Activated CD4-positive, alpha-beta memory T cell treated with anti-CD3 and anti-CD28 coated beads for 36 hours (primary cell): ENCODE results near the gene NBPF6. TPM values are rescaled to one million over a fixed set of nuclear protein-coding genes. Genes with fewer than 3 reads are reported as not detected.
"Not testable (repeated sequence)": the region's sequence is repeated elsewhere in the genome, so short reads cannot be mapped to it uniquely, and the experiment has no call there.

Source experiments
- CTCF ChIA-PET: fragments of 350-600 bp; sonication (Branson Sonifier 250); formaldehyde crosslinking; loops from one replicate; lab custom pipeline; 2021; ENCODE audit warnings: antibody characterized with exemption, inconsistent platforms; lab: Charles Lee
- POLR2A ChIA-PET: fragments of 350-600 bp; sonication (Branson Sonifier 250); formaldehyde crosslinking; loops from one replicate; lab custom pipeline; 2021; ENCODE audit warnings: antibody characterized with exemption; lab: Charles Lee
- DNase-seq: peaks from one replicate; pipeline ENCODE4 v3.0.0-alpha.2; 2020
- H3K27ac Mint-ChIP-seq: one replicate; pipeline ENCODE4 v1.8.0; 2021; ENCODE audit warnings: mixed read lengths
- H3K27me3 Mint-ChIP-seq: one replicate; pipeline ENCODE4 v1.8.0; 2021; ENCODE audit warnings: mixed read lengths
- H3K36me3 Mint-ChIP-seq: one replicate; pipeline ENCODE4 v1.8.0; 2021; ENCODE audit warnings: mixed read lengths
- H3K4me1 Mint-ChIP-seq: one replicate; pipeline ENCODE4 v1.8.0; 2021; ENCODE audit warnings: low read depth, mixed read lengths
- H3K4me3 Mint-ChIP-seq: one replicate; pipeline ENCODE4 v1.8.0; 2021; ENCODE audit warnings: mild to moderate bottlenecking, mixed read lengths
- H3K9me3 Mint-ChIP-seq: one replicate; pipeline ENCODE4 v1.8.0; 2021; ENCODE audit warnings: mixed read lengths
- intact Hi-C: fragments of 100-400 bp; cut with micrococcal nuclease; formaldehyde crosslinking; loops from one replicate; pipeline ENCODE4 v1.15.1; 2023
- total RNA-seq, 2 experiments: library from RNA; stranded (reverse); gene quantifications; one replicate each; pipeline ENCODE4 v1.2.3, GENCODE V29; 2021

NBPF6 gene, protein sequence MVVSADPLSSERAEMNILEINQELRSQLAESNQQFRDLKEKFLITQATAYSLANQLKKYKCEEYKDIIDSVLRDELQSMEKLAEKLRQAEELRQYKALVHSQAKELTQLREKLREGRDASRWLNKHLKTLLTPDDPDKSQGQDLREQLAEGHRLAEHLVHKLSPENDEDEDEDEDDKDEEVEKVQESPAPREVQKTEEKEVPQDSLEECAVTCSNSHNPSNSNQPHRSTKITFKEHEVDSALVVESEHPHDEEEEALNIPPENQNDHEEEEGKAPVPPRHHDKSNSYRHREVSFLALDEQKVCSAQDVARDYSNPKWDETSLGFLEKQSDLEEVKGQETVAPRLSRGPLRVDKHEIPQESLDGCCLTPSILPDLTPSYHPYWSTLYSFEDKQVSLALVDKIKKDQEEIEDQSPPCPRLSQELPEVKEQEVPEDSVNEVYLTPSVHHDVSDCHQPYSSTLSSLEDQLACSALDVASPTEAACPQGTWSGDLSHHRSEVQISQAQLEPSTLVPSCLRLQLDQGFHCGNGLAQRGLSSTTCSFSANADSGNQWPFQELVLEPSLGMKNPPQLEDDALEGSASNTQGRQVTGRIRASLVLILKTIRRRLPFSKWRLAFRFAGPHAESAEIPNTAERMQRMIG
- under 1 TPM in 1 of 2 experiments, not detected in 1; 0.12 TPM for total RNA-seq

DNA sequence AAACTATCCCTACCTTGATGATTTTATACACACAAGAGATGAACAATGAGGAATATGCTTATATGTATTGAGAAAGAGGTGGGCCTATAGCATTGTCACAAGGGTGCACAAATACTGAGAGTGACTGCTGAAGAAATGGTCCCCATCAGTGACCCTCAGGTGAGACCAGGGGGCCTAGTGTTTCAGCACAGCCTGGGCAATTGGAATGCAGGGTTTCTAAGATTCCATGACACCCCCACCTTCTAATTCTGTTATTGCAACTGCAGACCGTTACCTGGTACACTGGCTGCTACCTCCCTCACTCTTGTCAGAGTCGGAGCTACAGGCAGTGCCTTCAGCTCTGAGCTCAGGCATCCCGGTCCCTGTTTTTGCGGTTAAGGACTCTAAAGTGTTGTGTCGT, at the start of gene NBPF6:
TSS of gene NBPF6 (plus strand) at position 301 of the 400 bp plus-strand sequence. CDS start 259 bp downstream, outside the sequence.
- H3K27ac Mint-ChIP-seq, H3K4me1 Mint-ChIP-seq, POLR2A ChIA-PET, H3K36me3 Mint-ChIP-seq, CTCF ChIA-PET, H3K9me3 Mint-ChIP-seq, H3K4me3 Mint-ChIP-seq, intact Hi-C loops, DNase-seq, H3K27me3 Mint-ChIP-seq: not testable (repeated sequence)

DNA sequence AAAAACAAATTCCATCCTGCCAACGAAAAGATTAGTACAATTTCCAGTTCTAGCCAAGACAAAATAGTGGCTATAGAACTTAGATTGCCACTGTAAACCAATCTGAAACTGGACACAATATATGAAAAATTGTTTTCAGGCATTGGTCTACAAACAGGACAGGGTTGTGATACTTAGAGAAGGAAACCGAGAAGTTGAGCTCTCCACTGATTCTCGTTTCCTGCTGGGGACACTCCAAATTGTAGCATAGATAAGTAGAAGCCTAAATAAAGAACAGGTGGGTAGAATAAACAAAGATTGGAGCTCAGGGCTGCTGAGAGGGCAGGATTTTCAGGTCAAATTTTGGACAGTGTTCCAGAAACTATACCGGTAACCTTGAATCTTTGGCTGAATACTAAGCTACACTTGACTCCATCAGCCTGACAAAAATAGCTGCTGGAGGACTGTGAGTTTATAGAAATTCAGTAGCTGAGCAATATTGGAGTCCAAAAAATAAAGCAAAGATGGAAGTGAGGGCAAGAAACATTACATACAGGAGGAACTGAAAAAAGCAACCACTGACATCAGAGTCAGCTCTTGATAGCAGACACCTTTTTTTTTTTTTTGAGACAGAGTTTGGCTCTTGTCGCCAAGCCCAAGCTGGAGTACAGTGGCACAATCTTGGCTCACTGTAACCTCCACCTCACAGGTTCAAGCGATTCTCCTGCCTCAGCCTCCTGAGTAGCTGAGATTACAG, 38.9 kb upstream of the NBPF6 start:
- H3K27me3 Mint-ChIP-seq, H3K4me1 Mint-ChIP-seq, H3K9me3 Mint-ChIP-seq, H3K36me3 Mint-ChIP-seq, POLR2A ChIA-PET, CTCF ChIA-PET, H3K4me3 Mint-ChIP-seq, DNase-seq, intact Hi-C loops, H3K27ac Mint-ChIP-seq: not testable (repeated sequence)

DNA sequence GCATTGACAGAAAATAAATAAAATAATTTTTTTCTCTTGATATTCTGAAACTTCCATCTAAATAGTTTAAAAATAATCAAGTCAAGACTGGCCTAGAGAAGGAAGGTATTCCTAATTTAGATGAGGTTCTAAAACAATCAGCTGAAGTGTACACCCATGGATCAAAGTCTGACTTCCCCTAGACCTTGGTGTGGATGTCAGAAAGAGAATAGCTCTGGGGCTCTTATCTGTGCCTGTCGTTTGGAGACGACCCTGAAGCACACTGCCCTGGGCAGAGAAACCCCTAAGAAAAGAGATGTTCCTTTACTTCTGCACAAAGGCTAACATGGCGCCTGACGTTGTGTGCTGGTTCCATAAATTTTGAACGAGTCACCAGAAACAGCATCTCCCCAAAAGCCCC, 30.0 kb upstream of the NBPF6 start:
- POLR2A ChIA-PET, intact Hi-C loops, H3K27ac Mint-ChIP-seq, H3K4me1 Mint-ChIP-seq, H3K27me3 Mint-ChIP-seq, CTCF ChIA-PET, H3K36me3 Mint-ChIP-seq, DNase-seq, H3K4me3 Mint-ChIP-seq, H3K9me3 Mint-ChIP-seq: not testable (repeated sequence)

DNA sequence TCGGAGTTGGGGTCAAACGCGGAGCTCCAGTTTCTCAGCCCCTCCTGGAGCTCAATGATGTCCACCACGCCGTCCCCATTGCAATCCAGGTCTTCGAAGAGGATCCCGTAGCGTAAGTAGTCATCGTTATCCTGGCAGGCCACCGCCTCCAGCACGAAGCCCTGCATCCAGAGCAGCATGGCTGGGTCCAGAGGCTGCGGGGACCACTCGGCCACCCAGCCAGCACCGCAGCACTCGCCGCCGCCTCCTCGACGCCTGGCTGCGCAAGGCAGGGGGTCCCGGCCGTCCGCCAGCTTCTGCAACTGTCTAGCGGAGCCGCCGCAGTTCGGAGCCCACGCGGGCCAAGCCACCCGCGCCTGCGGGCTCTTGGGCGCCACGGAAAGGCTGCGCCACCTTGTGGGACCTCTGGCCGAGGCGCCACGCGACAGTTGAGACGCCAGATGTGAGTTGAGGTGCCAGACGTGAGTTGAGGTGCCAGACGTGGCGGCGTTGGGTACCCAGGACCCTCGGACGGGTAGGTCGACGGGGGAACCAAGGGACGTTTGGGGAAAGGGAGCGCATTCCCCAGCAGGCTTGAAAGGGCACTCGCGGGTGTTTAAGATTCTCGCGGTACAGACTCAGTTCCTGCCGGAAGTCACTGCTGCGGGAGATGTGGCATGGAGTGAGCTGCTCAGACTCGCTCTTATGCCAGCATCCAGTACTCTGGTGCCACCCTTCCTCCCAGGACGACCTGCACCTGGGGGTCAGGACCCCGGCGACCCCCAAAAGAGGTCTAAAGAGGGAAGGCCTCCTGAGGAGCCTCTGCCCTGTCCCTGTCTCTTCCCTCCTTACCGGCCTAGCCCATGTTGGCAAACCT, 28.9 kb upstream of the NBPF6 start:
- intact Hi-C loops, H3K27ac Mint-ChIP-seq, CTCF ChIA-PET, H3K4me1 Mint-ChIP-seq, POLR2A ChIA-PET, DNase-seq, H3K9me3 Mint-ChIP-seq, H3K27me3 Mint-ChIP-seq, H3K4me3 Mint-ChIP-seq, H3K36me3 Mint-ChIP-seq: not testable (repeated sequence)

DNA sequence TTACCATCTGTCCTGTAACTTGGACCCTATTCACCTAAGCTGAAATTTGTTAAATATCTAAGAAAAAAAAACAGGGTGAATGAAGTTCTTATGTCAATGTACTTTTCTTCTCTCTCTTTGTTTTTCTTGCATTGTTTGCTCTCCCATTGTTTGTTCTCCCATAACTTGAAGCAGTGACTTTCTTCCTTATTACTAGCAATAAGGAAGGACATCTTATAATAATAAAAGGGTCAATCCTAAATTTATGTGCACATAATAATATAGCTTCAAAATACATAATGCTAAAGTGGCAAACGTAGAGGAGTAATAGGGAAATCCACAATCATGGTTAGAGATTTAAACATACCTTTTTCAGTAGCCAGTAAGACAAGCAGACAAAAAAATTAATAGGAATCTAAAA, 23.3 kb upstream of the NBPF6 start:
- CTCF ChIA-PET, POLR2A ChIA-PET, H3K36me3 Mint-ChIP-seq, H3K4me3 Mint-ChIP-seq, H3K27me3 Mint-ChIP-seq, H3K4me1 Mint-ChIP-seq, H3K9me3 Mint-ChIP-seq, intact Hi-C loops, DNase-seq, H3K27ac Mint-ChIP-seq: not testable (repeated sequence)

DNA sequence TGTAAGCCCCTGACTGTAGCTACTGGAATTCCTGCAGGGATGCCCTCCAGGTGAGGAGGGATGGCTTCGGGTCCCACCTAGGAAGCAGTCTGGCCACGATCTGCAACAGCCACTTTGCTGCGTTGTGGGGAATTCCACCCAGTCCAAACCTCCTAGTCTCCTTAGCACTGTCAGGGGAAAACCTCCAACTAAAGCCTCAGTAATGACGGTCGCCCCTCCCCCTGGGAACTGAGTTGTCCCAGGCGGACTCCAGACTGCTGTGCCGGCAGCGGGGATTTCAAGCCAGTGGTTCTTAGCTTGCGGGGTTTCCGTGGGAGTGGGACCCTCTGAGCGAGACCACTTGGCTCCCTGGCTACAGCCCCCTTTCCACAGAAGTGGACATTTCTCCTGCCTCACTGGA, 18.1 kb upstream of the NBPF6 start:
- intact Hi-C loops, H3K4me3 Mint-ChIP-seq, H3K4me1 Mint-ChIP-seq, DNase-seq, H3K27ac Mint-ChIP-seq, POLR2A ChIA-PET, H3K27me3 Mint-ChIP-seq, H3K9me3 Mint-ChIP-seq, CTCF ChIA-PET, H3K36me3 Mint-ChIP-seq: not testable (repeated sequence)

DNA sequence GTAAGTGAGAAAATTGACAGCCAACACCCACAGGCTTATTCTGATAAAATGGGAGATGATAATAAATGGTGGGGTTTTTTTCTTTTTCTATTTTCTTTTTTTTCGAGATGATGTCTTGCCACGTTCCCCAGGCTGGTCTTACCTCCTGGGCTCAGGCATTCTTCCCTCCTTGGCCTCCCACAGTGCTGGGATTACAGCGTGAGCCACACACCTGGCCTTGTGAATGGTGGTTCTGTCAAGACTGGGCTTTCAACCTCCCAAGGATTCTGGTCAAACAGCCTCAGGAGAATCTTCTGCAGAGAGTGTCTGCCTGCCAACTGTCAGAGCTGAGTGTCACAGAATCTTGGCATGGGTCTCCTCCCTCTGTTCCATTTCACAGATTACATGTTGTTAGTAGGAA, 16.7 kb upstream of the NBPF6 start:
- H3K4me3 Mint-ChIP-seq, POLR2A ChIA-PET, H3K27me3 Mint-ChIP-seq, DNase-seq, CTCF ChIA-PET, H3K36me3 Mint-ChIP-seq, H3K27ac Mint-ChIP-seq, H3K4me1 Mint-ChIP-seq, intact Hi-C loops, H3K9me3 Mint-ChIP-seq: not testable (repeated sequence)

DNA sequence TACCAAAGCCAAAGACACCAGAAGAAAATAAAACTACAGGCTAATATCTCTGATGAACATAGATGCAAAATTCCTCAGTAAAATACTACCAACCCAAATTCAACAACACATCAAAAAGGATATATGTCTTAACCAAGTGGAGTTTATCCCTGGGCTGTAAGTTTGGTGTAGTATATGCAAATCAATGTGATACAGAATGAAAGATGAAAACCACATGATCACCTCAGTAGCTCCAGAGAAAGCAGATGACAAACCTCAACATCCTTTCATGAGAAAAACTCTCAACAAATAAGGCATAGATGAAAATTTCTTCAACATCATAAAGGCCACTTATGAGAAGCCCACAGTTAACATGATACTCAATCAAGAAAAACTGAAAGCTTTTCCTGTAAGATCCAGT, 11.6 kb upstream of the NBPF6 start:
- CTCF ChIA-PET, H3K27me3 Mint-ChIP-seq, intact Hi-C loops, H3K4me3 Mint-ChIP-seq, H3K9me3 Mint-ChIP-seq, POLR2A ChIA-PET, H3K36me3 Mint-ChIP-seq, H3K27ac Mint-ChIP-seq, DNase-seq, H3K4me1 Mint-ChIP-seq: not testable (repeated sequence)

DNA sequence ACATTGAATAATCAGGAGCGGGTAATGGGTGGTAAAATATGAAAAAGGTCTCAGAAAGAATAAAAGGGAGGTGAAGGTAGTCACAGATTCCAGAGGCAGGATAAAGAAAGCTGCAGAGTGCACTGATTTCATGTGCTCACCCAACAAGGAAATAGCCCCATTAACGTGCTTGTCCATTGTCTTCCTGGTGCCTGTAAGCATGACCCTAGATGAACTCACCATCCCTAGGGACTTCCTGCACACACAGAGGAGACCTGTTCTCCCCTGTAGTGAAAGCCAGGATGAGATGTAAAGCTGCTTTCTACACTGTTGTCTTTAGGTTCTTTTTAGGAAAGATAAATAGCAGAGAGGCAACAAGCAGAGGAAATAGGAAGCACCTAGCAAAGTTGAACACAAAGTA, 4.4 kb downstream of the NBPF6 start:
- H3K27ac Mint-ChIP-seq, intact Hi-C loops, POLR2A ChIA-PET, H3K36me3 Mint-ChIP-seq, DNase-seq, H3K27me3 Mint-ChIP-seq, H3K4me3 Mint-ChIP-seq, H3K9me3 Mint-ChIP-seq, H3K4me1 Mint-ChIP-seq, CTCF ChIA-PET: not testable (repeated sequence)

DNA sequence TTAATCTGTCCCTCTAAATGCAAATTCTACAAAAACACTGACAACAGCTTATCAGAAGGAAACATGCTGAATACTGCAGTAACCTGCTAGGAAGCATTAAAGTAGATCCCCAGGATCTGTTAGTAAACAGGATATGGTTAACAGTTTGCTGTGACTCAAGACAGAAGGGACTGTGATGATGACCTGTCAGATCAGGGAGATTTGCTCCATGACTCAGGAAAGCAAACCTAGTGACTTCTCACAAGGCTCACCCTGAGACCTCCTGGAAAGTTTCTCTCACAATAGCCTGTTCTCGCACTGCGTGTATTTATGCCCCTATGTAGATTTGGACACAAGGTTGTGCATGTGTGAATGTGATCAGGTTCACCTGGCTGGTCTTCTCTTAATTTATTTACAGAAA, 8.5 kb downstream of the NBPF6 start:
- H3K27ac Mint-ChIP-seq, H3K9me3 Mint-ChIP-seq, DNase-seq, CTCF ChIA-PET, intact Hi-C loops, H3K4me1 Mint-ChIP-seq, H3K4me3 Mint-ChIP-seq, POLR2A ChIA-PET, H3K36me3 Mint-ChIP-seq, H3K27me3 Mint-ChIP-seq: not testable (repeated sequence)

DNA sequence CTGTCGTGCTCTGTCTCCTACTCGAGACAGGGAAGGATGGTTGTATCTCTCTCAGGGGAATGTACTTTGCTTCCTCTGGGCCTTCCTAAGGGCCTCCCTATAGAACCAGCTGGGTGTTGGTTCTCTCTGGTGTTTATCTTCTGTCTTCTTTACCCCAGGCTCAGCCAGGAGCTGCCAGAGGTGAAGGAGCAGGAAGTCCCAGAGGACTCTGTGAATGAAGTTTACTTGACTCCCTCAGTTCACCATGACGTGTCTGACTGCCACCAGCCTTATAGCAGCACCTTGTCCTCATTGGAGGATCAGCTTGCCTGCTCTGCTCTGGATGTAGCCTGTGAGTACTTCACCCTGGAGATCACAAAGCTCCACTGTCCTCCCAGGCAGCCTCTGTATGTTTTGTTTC, 11.6 kb downstream of the NBPF6 start:
- POLR2A ChIA-PET, result not testable (repeated sequence)

DNA sequence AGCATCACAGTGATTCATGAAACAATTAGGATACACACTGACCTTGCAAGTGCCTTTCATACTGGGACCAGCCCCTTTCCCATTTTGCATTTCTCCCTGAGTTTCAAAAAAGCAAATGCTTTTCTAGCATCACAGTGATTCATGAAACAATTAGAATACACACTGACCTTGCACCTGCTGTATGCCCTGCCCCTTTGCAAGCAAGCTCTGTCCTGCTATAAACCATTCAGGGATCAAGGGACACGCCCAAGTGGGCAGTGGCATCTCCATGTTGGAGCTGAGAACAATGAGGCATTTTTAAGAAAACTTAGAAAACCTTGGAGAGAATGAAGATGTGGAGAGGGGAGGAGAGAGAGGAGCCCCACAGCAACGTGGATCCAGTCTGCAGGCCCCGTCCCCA, 13.8 kb downstream of the NBPF6 start:
- DNase-seq, H3K4me1 Mint-ChIP-seq, CTCF ChIA-PET, H3K27me3 Mint-ChIP-seq, H3K4me3 Mint-ChIP-seq, H3K36me3 Mint-ChIP-seq, POLR2A ChIA-PET, H3K27ac Mint-ChIP-seq, intact Hi-C loops, H3K9me3 Mint-ChIP-seq: not testable (repeated sequence)

More for the DNA sequence above, 11.6 kb downstream of the NBPF6 start:
- H3K36me3 Mint-ChIP-seq, H3K27ac Mint-ChIP-seq, H3K4me3 Mint-ChIP-seq, DNase-seq, H3K9me3 Mint-ChIP-seq, H3K27me3 Mint-ChIP-seq, intact Hi-C loops, CTCF ChIA-PET, H3K4me1 Mint-ChIP-seq: not testable (repeated sequence)
